Panc1 (cell line): ENCODE results near the gene GGTA1. TPM values are rescaled to one million over a fixed set of nuclear protein-coding genes. Genes with fewer than 3 reads are reported as not detected.

Experiments
- ATAC-seq: fragments of 200-7000 bp; cut with Tn5 transposase; 2 replicates; pipeline ENCODE4 v1.9.1; 2020; ENCODE audit warnings: mild to moderate bottlenecking, moderate library complexity
- BruUV-seq: library from RNA; stranded (reverse); fragments of 400-500 nt; replicated peaks from 2 replicates; lab custom pipeline; 2021; lab: Mats Ljungman, UMichigan
- CTCF ChIA-PET: fragments of 300-600 bp; sonication (Branson Sonifier 250); formaldehyde crosslinking; loops from one replicate; lab custom pipeline; 2022; ENCODE audit warnings: antibody characterized with exemption; lab: Charles Lee
- POLR2A ChIA-PET: fragments of 300-600 bp; sonication (Branson Sonifier 250); formaldehyde crosslinking; loops from one replicate; lab custom pipeline; 2022; ENCODE audit warnings: antibody characterized with exemption; lab: Charles Lee
- DNase-seq: peaks from one replicate; pipeline ENCODE4 v3.0.0-alpha.2; 2010; ENCODE audit warnings: low read depth, low spot score
- H3K27ac ChIP-seq: 2 replicates; pipeline ENCODE4 v1.5.1; 2011; ENCODE audit warnings: mild to moderate bottlenecking, low read length, inconsistent platforms
- H3K27me3 ChIP-seq: fragments of 200-500 bp; sonication (Bioruptor generic); 2 replicates; pipeline ENCODE4 v1.6.0; 2014; ENCODE audit warnings: low read length, inconsistent platforms; ENCODE audit not compliant: control insufficient read depth, insufficient read depth
- H3K36me3 ChIP-seq: fragments of 200-500 bp; sonication (Bioruptor generic); 2 replicates; pipeline ENCODE4 v1.5.1; 2014; ENCODE audit warnings: inconsistent platforms, mild to moderate bottlenecking, low read length, moderate library complexity; ENCODE audit not compliant: control insufficient read depth, insufficient read depth
- H3K4me1 ChIP-seq: 2 replicates; pipeline ENCODE4 v1.5.1; 2011; ENCODE audit warnings: inconsistent platforms, mild to moderate bottlenecking, low read length, moderate library complexity; ENCODE audit not compliant: control insufficient read depth, insufficient read depth
- H3K4me3 ChIP-seq, 2 experiments: 2 replicates each; pipeline ENCODE4 v1.5.1; 2011 to 2012; ENCODE audit warnings: low read depth in 2 of 2, low read length in 2 of 2, mild to moderate bottlenecking in 2 of 2, inconsistent platforms in 1 of 2, moderate library complexity in 1 of 2
- H3K9me3 ChIP-seq: fragments of 200-500 bp; sonication (Bioruptor generic); 2 replicates; pipeline ENCODE4 v1.5.1; 2014; ENCODE audit warnings: low read depth, mild to moderate bottlenecking, inconsistent platforms, low read length, moderate library complexity; ENCODE audit not compliant: control insufficient read depth, insufficient read depth
- CTCF ChIP-seq: fragments of 450-650 bp; IDR thresholded peaks from 2 replicates; pipeline ENCODE4 v1.5.1; 2017; ENCODE audit warnings: mild to moderate bottlenecking
- POLR2AphosphoS5 ChIP-seq: IDR thresholded peaks from 2 replicates; pipeline ENCODE4 v1.6.1; 2012; ENCODE audit warnings: mild to moderate bottlenecking, low read depth, low read length, moderate library complexity
- REST ChIP-seq, 2 experiments: IDR thresholded peaks; 2 replicates each; pipeline ENCODE4 v1.6.1; 2011 to 2012; ENCODE audit warnings: low read depth in 2 of 2, control low read depth in 1 of 2, low read length in 1 of 2, mild to moderate bottlenecking in 1 of 2, moderate library complexity in 1 of 2; ENCODE audit not compliant: insufficient read depth in 1 of 2
- SIN3A ChIP-seq: IDR thresholded peaks from 2 replicates; pipeline ENCODE4 v1.6.1; 2012; ENCODE audit warnings: low read depth, mild to moderate bottlenecking, low read length, moderate library complexity, borderline replicate concordance; ENCODE audit not compliant: insufficient read depth
- TCF7L2 ChIP-seq: IDR thresholded peaks from 2 replicates; pipeline ENCODE4 v1.6.1; 2011; ENCODE audit warnings: mild to moderate bottlenecking, low read depth, low read length, inconsistent platforms
- in situ Hi-C: cut with HindIII; loops from 2 replicates; pipeline ENCODE4 v1.10.0; 2016; ENCODE audit warnings: low sequenced_read_pairs, low pct_unique_long_range_greater_than_20kb
- intact Hi-C: fragments of 100-400 bp; cut with micrococcal nuclease; formaldehyde crosslinking; loops from one replicate; pipeline ENCODE4 v1.10.0; 2022; ENCODE audit not compliant: unreplicated experiment
- total RNA-seq: library from RNA; stranded (reverse); gene quantifications from one replicate; pipeline ENCODE4 v1.2.1, GENCODE V29; 2021; ENCODE audit not compliant: unreplicated experiment

GGTA1 gene
- total RNA-seq, 1 experiment from 2014 or later = not detected

GRCh38 chr9:121494192-121494591, 5.5 kb downstream of the GGTA1 start:
- ATAC-seq (no peak), DNase-seq (no peak)
- H3K4me3 ChIP-seq = no peak overlapping the region
- TF ChIP-seq POLR2AphosphoS5 (no peak), TCF7L2 (no peak), CTCF (no peak), SIN3A (no peak), REST (IDR thresholded peaks at IDR 0.05; ENCODE audit: insufficient read depth in 1 of 2, low read depth in 2 of 2, low read length in 1 of 2) (no peak)
- in situ Hi-C loops = no loop called here
- no TSS peak for BruUV-seq
- no peaks in the 10 kb centered on the region for H3K27me3 ChIP-seq
- no peak overlapping the region for H3K27ac ChIP-seq
- CTCF ChIA-PET = no interaction called here
- H3K36me3 ChIP-seq = no peaks in the 10 kb centered on the region
- POLR2A ChIA-PET = no interaction called here
- no peaks in the 10 kb centered on the region for H3K9me3 ChIP-seq
- H3K4me1 ChIP-seq = peaks cover 3% of the 10 kb centered on the region; the same call in 1 of the 2 replicates
- intact Hi-C loops = no loop called here

- POLR2A ChIA-PET = no interaction called here
- H3K27me3 ChIP-seq = no peaks in the 10 kb centered on the region
- intact Hi-C loops = no loop called here
Measured at GRCh38 chr9:121491111-121491510, 8.5 kb downstream of the GGTA1 start.

More at GRCh38 chr9:121491111-121491510, 8.5 kb downstream of the GGTA1 start:
- ATAC-seq = no peak
- CTCF ChIA-PET = interaction anchor here (0.6 kb wide), 1 partner anchor 775 kb away, joined by 3 read pairs; no protein-coding TSS in a partner anchor
- H3K27ac ChIP-seq = no peak overlapping the region
- no peaks in the 10 kb centered on the region for H3K9me3 ChIP-seq
- no peaks in the 10 kb centered on the region for H3K4me1 ChIP-seq
- BruUV-seq = no TSS peak
- no peaks in the 10 kb centered on the region for H3K36me3 ChIP-seq
- no peak overlapping the region for H3K4me3 ChIP-seq
- in situ Hi-C loops = no loop called here
- no peak for DNase-seq
- TF ChIP-seq REST (IDR thresholded peaks at IDR 0.05; ENCODE audit: insufficient read depth in 1 of 2, low read depth in 2 of 2, low read length in 1 of 2) (no peak), POLR2AphosphoS5 (no peak), CTCF (no peak), SIN3A (no peak), TCF7L2 (no peak)
